ENCODE measurements around the gene ESYT2.

ESYT2 gene

DNA sequence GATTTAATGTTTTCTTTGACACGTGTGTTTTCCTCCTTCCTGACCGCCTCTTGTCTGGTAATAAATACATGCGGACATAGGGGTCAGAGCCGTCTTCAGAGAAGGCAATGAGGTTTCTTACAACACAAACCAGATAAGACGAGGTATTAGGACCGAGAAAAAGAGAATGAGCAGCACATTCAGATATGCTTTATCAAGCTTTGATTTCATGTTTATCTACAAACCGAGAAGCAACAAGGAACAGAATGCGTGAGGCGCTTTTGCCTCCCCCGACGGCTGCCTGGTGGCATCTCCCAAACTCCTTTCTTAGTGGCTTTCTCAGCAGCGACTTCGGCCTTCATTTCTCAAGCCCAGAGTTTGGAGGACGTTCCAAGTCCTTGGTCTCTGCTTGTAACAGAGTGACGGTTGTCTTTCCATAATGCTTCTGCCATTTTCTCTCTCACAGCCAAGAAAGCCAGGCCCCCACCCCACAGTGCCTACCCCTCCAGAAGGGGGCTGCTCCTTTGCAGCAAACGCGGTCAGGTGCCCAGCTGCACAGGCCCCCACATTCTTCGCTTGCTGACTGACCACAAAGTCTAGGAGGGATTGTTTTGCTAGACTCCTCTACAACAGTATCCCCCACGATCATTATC lies 92.1 kb downstream of the ESYT2 start:
- DNase-seq, result no peak

DNA sequence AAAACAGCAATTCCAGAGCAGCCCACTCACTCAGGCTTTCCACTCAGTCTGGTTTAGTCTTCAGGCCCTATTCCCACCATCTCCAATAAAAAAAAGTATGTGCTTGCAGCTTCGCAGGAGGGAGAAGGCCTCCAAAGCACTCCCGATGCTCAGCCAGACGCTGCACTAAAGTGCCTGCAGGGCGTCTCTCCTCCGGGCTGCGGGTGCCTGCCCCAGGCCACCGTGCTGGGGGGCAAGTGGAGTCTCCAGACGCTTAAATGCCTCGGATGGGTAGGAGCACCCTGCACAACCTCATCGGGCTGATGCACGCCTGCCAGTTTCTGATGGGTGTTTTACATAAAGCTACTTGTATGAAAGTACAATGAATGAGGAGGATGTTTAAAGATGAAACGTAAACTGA lies 93.4 kb downstream of the ESYT2 start:
- no peak for DNase-seq

DNA sequence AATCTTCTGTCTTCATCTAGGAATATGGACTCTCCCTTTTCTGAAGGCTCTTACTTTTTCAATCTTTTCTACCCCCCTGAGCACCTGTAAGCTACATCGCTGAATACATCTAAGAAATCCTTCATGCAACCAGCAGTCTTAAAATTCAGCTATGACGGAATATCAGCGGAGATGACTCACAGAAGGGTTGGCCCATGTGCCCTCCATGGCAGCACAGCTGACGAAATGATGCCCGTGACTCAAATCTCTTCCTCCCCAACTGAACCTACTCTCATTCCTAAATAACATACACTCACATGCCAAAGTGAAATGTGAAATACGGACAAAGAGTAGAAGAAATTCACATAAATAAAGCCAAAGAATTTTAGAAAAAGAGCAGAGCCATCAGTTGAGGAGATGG lies 94.4 kb downstream of the ESYT2 start:
- DNase-seq, result no peak

- no peak for DNase-seq
Observed at GRCh38 chr7:158733775-158734494, 95.4 kb downstream of the ESYT2 start.

GRCh38 chr7:158733220-158733519 lies 96.1 kb downstream of the ESYT2 start:
- no peak for DNase-seq

DNA sequence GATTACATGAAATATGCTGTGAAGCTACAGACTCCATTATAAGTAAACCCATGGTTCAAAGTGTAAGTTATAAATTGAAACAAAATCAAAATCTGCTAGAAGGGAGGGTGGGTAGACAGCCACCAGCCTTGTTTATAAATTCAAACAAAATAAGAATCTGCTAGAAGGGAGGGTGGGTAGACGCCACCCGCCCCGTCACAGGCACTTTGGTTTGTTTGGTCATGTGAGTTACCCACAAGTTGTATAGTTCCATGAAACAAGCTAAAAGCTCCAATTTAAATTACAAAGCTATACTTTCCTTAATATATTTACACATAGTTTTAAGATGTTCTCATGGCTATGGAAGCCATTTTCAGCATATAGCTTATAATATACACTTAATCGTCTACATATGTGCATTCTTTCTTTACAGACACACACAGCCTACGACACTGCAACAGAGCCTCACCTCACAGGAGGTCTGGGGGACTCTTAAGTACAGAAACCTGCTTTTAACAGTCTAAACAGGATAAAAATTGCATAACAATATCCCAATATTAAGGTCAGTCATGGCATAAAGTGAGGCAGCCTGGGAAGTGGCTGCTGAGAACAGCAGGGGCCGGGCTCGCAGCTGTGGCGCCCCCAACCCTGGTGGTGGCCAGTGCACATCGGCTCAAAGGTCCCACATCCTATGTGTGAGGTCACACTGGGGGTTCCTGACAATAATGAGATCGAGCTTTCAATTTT lies 96.7 kb downstream of the ESYT2 start:
- DNase-seq, result no peak

GRCh38 chr7:158731761-158732160 lies 97.5 kb downstream of the ESYT2 start:
- peak; percentile 13 for DNase-seq

- no peak for DNase-seq
Observed at GRCh38 chr7:158730383-158731346, 98.6 kb downstream of the ESYT2 start.

DNA sequence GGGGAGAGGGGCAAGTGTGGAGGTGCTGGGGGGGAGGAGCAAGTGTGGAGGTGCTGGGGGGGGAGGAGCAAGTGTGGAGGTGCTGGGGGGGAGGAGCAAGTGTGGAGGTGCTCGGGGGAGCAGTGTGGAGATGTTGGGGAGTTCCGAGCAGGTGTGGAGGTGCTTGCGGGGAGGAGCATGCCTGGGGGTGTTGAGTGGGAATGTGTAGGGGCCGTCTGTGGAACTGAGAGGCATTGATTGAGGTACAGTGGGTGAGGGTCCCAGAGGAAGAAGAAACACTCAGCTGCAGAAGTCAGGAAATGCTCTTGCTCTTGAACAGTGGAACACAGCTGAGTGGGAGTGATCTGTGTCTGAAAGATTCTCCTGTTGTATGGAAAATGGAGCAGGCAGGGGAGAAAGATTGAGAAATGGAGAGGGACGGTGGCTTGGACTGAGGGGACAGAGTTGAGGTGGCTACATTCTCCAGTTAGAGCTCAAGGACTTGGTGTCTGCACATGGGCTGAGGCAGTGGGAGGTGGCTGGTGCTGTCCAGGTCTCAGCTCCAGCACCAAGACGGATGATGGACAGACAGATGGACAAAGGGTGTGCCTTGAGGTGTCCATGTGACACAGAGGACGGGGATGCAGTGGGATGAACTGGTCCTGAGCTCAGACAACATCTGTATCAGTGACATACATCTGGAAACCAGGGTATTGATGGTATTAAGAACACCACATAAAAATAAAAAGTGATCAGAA lies 99.5 kb downstream of the ESYT2 start:
- no peak for DNase-seq

DNA sequence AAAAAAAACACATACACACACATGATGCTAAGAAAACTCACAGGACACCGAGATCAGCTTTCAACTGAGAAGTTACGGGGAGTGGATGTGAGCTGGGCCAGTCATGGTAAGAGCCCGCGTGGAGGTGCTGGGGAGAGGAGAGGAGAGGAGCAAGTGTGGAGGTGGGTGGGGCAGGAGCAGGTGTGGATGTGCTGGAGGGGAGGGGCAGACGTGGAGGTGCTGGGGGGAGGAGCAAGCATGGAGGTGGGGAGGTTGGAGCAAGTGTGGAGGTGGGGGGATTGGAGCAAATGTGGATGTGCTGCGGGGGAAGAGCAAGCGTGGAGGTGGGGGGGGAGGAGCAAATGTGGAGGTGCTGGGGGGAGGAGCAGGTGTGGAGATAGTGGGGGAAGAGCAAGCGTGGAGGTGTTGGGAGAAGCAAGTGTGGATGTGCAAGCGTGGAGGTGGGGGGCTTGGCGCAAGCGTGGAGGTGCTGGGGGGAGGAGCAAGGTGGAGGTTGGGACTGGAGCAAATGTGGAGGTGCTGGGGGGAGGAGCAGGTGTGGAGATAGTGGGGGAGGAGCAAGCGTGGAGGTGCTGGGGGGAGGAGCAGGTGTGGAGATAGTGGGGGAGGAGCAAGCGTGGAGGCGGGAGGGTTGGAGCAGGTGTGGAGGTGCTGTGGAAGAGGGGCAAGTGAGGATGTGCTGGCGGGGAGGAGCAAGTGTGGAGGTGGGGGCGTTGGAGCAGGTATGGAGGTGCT lies 100.2 kb downstream of the ESYT2 start:
- no peak for DNase-seq

DNA sequence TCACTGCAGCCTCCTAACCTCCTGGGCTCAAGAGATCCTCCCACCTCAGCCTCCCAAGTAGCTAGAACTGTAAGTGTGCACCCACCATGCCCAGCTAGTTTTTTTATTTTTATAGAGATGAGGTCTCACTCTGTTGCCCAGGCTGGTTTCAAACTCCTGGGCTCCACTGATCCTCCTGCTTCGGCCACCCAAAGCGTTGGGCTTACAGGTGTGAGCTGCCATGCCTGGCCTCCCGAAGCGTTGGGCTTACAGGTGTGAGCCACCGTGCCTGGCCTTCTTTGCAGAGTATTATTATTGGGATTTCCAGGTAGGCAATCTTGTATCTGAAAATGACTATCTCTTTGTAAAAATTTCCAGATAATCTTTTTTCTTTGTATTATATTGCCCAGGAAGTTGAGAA lies 101.6 kb downstream of the ESYT2 start:
- no peak for DNase-seq

DNA sequence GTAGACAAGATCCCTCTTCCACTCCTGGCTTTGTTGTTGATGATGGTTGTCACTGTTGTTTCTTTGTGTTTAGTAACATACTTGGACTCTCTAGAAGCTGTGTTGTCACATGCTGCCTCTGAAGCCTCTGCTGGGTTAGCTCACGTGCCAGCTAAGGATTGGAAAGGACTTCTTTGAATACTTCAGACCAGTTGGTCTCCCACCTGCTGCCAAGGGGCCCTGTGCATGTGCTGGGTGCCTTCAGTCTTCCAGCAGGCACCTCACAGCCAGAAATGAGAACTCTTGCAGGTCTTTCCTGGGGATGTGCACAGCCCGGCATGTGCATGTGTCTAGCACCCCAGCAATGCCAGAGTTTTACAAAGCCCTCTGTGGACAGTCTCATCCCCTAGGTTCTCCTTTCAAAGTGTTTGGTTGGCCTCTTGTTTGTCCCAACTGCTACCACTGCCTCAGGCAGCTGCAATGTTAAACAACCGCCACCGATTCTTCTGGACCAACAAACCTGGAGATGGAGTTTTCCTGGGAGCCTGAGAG lies 103.0 kb downstream of the ESYT2 start:
- no peak for DNase-seq

DNA sequence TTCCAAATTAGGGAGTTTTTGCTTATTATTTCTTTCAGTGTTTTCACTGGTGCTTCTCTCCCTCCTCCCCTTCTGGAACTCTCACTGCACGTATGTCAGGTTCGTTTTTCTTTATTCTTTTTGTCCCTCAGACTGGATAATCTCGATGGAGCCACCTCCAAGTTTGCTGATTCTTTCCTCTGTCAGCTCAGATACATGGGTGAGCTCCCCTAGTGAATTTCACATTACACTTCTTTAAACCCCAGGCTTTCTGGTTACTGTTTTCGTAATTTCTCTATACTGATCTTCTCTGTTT lies 103.9 kb downstream of the ESYT2 start:
- no peak for DNase-seq

- DNase-seq, result no peak
Observed at GRCh38 chr7:158724658-158725505, 104.4 kb downstream of the ESYT2 start.

GRCh38 chr7:158723714-158724385 lies 105.5 kb downstream of the ESYT2 start:
- no peak for DNase-seq

DNA sequence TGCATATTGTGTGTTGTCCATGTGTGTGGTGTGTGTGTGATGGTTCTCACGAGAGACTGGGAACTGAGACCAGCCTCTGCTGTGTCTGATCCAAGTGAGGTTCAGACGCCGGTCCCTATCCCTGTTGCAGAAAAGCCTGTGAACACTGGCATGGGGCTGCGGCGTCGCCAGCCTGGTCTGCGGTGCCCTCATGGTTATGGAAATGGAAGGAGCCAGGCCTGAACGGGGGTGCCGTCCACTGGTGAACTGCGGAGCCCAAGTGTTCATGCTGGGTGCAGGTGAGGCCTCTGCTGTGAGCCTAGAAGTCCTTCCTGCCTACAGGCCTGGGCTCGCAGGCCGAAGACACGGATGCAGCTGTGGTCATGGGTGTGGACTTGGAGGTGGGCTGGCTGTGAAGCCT lies 106.0 kb downstream of the ESYT2 start:
- no peak for DNase-seq

GRCh38 chr7:158722574-158723237 lies 106.6 kb downstream of the ESYT2 start:
- DNase-seq, result no peak

DNA sequence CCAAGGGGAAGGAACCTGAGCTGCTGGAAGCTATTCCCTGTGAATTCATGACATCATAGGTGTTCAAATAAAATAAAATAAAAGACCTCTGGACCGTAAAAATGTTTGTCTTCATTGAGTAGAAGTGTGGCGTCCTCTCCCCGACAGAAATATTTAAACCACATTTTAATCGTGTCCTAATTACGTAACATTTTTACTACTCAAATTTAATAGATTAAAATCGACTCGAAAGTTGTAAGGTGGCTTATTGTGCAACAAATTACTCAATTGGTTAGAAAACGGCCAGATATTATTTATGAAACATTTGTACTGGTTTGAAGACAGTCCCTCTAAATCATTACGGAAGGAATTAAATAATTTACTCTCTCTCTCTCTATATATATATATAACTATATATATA lies 109.2 kb downstream of the ESYT2 start:
- no peak for DNase-seq

GRCh38 chr7:158716802-158717201 lies 112.5 kb downstream of the ESYT2 start:
- DNase-seq, result no peak
